ENCODE data around the gene SMIM14. TPM values are rescaled to one million over a fixed set of nuclear protein-coding genes. Genes with fewer than 3 reads are reported as not detected.
A peak's percentile ranks its signal among the peaks of the same experiment; 100 is the strongest.

SMIM14 gene
- total and polyA plus RNA-seq, 9 of the 15 experiments (the other 6 are each of a cell fraction or from before 2014, with no cell fraction given) = 0.98 to 3.7 (median 2.2) TPM

DNA sequence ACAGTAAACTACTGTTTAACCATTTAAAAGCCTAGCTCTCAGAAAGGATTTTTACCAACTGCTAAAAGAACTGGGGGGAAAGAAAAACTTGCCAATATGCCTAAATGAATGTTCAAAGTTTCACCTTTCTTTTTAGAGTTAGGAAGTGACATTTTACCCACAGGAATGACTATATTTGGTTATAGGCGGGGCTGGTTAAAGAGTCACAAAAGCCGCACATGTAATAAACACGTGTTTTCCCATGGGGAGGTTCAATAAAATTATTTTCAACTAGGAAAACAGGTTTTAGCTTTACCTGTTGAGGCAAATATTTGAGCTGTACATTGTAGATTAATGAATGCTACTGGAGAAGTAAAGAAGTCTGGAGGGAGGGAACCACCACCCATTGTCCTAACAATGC lies 69.9 kb downstream of the SMIM14 start (continued):
- TF ChIP-seq, protein P1, sequence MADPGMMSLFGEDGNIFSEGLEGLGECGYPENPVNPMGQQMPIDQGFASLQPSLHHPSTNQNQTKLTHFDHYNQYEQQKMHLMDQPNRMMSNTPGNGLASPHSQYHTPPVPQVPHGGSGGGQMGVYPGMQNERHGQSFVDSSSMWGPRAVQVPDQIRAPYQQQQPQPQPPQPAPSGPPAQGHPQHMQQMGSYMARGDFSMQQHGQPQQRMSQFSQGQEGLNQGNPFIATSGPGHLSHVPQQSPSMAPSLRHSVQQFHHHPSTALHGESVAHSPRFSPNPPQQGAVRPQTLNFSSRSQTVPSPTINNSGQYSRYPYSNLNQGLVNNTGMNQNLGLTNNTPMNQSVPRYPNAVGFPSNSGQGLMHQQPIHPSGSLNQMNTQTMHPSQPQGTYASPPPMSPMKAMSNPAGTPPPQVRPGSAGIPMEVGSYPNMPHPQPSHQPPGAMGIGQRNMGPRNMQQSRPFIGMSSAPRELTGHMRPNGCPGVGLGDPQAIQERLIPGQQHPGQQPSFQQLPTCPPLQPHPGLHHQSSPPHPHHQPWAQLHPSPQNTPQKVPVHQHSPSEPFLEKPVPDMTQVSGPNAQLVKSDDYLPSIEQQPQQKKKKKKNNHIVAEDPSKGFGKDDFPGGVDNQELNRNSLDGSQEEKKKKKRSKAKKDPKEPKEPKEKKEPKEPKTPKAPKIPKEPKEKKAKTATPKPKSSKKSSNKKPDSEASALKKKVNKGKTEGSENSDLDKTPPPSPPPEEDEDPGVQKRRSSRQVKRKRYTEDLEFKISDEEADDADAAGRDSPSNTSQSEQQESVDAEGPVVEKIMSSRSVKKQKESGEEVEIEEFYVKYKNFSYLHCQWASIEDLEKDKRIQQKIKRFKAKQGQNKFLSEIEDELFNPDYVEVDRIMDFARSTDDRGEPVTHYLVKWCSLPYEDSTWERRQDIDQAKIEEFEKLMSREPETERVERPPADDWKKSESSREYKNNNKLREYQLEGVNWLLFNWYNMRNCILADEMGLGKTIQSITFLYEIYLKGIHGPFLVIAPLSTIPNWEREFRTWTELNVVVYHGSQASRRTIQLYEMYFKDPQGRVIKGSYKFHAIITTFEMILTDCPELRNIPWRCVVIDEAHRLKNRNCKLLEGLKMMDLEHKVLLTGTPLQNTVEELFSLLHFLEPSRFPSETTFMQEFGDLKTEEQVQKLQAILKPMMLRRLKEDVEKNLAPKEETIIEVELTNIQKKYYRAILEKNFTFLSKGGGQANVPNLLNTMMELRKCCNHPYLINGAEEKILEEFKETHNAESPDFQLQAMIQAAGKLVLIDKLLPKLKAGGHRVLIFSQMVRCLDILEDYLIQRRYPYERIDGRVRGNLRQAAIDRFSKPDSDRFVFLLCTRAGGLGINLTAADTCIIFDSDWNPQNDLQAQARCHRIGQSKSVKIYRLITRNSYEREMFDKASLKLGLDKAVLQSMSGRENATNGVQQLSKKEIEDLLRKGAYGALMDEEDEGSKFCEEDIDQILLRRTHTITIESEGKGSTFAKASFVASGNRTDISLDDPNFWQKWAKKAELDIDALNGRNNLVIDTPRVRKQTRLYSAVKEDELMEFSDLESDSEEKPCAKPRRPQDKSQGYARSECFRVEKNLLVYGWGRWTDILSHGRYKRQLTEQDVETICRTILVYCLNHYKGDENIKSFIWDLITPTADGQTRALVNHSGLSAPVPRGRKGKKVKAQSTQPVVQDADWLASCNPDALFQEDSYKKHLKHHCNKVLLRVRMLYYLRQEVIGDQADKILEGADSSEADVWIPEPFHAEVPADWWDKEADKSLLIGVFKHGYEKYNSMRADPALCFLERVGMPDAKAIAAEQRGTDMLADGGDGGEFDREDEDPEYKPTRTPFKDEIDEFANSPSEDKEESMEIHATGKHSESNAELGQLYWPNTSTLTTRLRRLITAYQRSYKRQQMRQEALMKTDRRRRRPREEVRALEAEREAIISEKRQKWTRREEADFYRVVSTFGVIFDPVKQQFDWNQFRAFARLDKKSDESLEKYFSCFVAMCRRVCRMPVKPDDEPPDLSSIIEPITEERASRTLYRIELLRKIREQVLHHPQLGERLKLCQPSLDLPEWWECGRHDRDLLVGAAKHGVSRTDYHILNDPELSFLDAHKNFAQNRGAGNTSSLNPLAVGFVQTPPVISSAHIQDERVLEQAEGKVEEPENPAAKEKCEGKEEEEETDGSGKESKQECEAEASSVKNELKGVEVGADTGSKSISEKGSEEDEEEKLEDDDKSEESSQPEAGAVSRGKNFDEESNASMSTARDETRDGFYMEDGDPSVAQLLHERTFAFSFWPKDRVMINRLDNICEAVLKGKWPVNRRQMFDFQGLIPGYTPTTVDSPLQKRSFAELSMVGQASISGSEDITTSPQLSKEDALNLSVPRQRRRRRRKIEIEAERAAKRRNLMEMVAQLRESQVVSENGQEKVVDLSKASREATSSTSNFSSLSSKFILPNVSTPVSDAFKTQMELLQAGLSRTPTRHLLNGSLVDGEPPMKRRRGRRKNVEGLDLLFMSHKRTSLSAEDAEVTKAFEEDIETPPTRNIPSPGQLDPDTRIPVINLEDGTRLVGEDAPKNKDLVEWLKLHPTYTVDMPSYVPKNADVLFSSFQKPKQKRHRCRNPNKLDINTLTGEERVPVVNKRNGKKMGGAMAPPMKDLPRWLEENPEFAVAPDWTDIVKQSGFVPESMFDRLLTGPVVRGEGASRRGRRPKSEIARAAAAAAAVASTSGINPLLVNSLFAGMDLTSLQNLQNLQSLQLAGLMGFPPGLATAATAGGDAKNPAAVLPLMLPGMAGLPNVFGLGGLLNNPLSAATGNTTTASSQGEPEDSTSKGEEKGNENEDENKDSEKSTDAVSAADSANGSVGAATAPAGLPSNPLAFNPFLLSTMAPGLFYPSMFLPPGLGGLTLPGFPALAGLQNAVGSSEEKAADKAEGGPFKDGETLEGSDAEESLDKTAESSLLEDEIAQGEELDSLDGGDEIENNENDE (IDR thresholded peaks at IDR 0.05; ENCODE audit: low read depth, low read length) = no peak
- TF ChIP-seq SRF (CRISPR knock-in tag; IDR thresholded peaks at IDR 0.05) = peak in 1 of 2 experiments; percentile 90; a peak in 2 of 4 replicates
- TF ChIP-seq RHOXF2B (CRISPR knock-in tag; conservative IDR thresholded peaks at IDR 0.05) = no peak
- TF ChIP-seq, protein P2, sequence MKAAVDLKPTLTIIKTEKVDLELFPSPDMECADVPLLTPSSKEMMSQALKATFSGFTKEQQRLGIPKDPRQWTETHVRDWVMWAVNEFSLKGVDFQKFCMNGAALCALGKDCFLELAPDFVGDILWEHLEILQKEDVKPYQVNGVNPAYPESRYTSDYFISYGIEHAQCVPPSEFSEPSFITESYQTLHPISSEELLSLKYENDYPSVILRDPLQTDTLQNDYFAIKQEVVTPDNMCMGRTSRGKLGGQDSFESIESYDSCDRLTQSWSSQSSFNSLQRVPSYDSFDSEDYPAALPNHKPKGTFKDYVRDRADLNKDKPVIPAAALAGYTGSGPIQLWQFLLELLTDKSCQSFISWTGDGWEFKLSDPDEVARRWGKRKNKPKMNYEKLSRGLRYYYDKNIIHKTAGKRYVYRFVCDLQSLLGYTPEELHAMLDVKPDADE (conservative IDR thresholded peaks at IDR 0.05; ENCODE audit: control insufficient read depth, low read depth, low read length) = no peak
- TF ChIP-seq ETV5 (CRISPR knock-in tag; IDR thresholded peaks at IDR 0.05; ENCODE audit: low read depth) = no peak
- TF ChIP-seq ZFP30 (CRISPR knock-in tag; IDR thresholded peaks at IDR 0.05; ENCODE audit: borderline replicate concordance) = no peak
- TF ChIP-seq SRSF1 (IDR thresholded peaks at IDR 0.05; ENCODE audit: low read depth, low read length) = no peak
- TF ChIP-seq, protein P3, sequence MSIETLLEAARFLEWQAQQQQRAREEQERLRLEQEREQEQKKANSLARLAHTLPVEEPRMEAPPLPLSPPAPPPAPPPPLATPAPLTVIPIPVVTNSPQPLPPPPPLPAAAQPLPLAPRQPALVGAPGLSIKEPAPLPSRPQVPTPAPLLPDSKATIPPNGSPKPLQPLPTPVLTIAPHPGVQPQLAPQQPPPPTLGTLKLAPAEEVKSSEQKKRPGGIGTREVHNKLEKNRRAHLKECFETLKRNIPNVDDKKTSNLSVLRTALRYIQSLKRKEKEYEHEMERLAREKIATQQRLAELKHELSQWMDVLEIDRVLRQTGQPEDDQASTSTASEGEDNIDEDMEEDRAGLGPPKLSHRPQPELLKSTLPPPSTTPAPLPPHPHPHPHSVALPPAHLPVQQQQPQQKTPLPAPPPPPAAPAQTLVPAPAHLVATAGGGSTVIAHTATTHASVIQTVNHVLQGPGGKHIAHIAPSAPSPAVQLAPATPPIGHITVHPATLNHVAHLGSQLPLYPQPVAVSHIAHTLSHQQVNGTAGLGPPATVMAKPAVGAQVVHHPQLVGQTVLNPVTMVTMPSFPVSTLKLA (conservative IDR thresholded peaks at IDR 0.05) = peak; percentile 75 to 82
- no peak for TF ChIP-seq CSDE1 (IDR thresholded peaks at IDR 0.05)
- TF ChIP-seq U2AF2 (optimal IDR thresholded peaks at IDR 0.05; ENCODE audit: low read depth, low read length) = no peak
- TF ChIP-seq SIRT6 (IDR thresholded peaks at IDR 0.05; ENCODE audit: low read depth, low read length) = no peak
- TF ChIP-seq L3MBTL2 (IDR thresholded peaks at IDR 0.05) = peak; percentile 40; the same call in 1 of the 2 replicates

Data from K562 (cell line).